Stromal cell of bone marrow (primary cell): ENCODE measurements around the gene KDM5C.
"Not testable (repeated sequence)": the region's sequence is repeated elsewhere in the genome, so short reads cannot be mapped to it uniquely, and the experiment has no call there.

ENCODE experiments used
- DNase-seq: peaks from one replicate; pipeline ENCODE4 v3.0.0-alpha.2; 2012; ENCODE audit warnings: low read depth

KDM5C gene

GRCh38 chrX:53190363-53190960 is 34.5 kb downstream of the KDM5C start:
- DNase-seq = no peak

GRCh38 chrX:53188763-53189162 is 36.2 kb downstream of the KDM5C start:
- no peak for DNase-seq

- DNase-seq = peak; percentile 2
Observed at GRCh38 chrX:53186351-53186750, 38.7 kb downstream of the KDM5C start.

- peak; percentile 20 for DNase-seq
Observed at GRCh38 chrX:53184836-53185235, 40.2 kb downstream of the KDM5C start.

- no peak for DNase-seq
Observed at GRCh38 chrX:53171356-53171755, 53.7 kb downstream of the KDM5C start.

- DNase-seq = no peak
Observed at GRCh38 chrX:53166103-53166502, 58.9 kb downstream of the KDM5C start.

GRCh38 chrX:53164566-53164965 is 60.4 kb downstream of the KDM5C start:
- DNase-seq = not testable (repeated sequence)

DNA sequence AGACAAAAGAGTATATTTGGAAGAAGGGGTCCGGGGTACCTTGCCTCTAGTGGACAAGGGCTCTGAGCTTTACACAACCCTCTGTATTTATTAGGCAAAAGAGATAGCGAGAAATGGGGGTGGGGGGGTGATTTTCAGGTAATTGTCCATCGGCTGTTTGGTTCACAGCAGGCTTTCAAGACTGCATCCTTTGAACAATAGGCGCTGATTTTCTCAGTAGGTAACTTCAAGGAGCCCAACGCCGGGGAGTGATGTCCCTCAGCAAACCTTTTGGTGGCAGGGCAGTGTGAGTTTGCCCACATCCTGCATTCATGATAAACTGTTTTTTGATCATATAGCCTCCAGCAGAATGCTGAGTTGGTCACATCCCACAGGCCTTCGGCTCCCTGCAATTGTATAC is 61.6 kb downstream of the KDM5C start:
- DNase-seq = no peak

DNA sequence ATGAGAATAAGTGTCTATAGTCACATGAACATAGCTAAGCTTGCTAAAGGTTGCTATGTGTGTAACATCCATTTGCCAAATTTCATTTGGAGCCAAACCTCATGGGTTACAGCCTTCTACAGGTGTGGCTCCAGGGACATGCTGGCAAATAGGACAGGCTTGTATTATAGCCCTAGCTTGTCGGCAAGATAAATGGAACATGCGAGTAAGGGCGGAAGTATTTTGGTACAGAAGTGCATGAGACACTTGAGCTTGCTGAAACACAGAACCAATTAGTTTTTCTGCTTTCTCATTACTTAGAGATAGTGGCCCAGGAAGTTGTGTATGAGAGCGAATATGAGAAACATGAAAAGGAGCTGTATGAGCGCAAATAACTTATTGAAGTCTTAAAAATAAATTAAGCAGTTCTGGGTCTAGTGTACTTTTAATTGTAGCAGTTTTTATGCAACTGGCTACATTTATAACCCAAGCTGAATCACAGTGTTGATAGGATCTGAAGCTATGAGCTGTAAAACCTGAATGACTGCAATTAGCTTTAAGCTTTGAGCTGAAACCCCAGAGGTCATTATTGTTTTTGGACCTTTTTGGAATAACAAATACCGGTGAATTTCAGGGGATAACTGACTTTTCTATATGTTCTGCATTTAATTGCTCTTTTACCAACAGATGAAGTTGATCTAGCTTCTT is 64.6 kb downstream of the KDM5C start:
- no peak for DNase-seq

GRCh38 chrX:53159184-53159583 is 65.8 kb downstream of the KDM5C start:
- no peak for DNase-seq

DNA sequence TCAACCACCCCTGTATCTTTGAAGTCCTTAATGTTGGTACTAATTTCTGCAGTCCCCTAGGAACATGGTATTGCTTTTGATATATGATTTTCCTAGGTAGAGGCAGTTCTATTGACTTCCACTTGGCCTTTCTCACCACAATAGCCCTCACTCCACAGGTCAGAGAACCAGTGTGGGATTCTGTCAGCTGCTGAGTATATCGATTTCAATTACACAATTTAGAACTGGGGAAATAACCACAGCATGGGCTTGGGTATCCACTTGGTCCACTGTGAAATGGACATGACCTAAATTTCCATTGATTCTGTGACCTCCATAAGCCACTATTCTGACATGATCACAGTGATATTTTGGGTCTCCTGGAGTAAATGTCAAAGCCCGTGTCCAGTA is 68.8 kb downstream of the KDM5C start:
- DNase-seq = no peak

- no peak for DNase-seq
Observed at GRCh38 chrX:53155512-53156206, 69.3 kb downstream of the KDM5C start.

- DNase-seq = no peak
Observed at GRCh38 chrX:53153581-53153980, 71.4 kb downstream of the KDM5C start.
